Measurements from ENCODE around the gene TNRC6C.

Gene TNRC6C

GRCh38 chr17:78016852-78017251, 58.3 kb downstream of the TNRC6C start:
- no peak for DNase-seq

- DNase-seq = no peak
These were observed 61.0 kb downstream of the TNRC6C start for GRCh38 chr17:78019367-78019975.

GRCh38 chr17:78019976-78020716, 61.6 kb downstream of the TNRC6C start:
- DNase-seq = no peak

GRCh38 chr17:78020717-78021108, 62.2 kb downstream of the TNRC6C start:
- no peak for DNase-seq

- no peak for DNase-seq
These were observed 63.9 kb downstream of the TNRC6C start for GRCh38 chr17:78022425-78022824.

- no peak for DNase-seq
These were observed 64.5 kb downstream of the TNRC6C start for GRCh38 chr17:78023042-78023441.

- DNase-seq = no peak
These were observed 67.9 kb downstream of the TNRC6C start for GRCh38 chr17:78026381-78026780.

GRCh38 chr17:78027121-78027520, 68.6 kb downstream of the TNRC6C start:
- DNase-seq = no peak

- DNase-seq = no peak
These were observed 71.2 kb downstream of the TNRC6C start for GRCh38 chr17:78029697-78030096.

- DNase-seq = no peak
These were observed 72.9 kb downstream of the TNRC6C start for GRCh38 chr17:78031435-78031834.

- DNase-seq = no peak
These were observed 73.7 kb downstream of the TNRC6C start for GRCh38 chr17:78032166-78032565.

GRCh38 chr17:78034429-78035091, 76.1 kb downstream of the TNRC6C start:
- no peak for DNase-seq

- DNase-seq = no peak
These were observed 78.8 kb downstream of the TNRC6C start for GRCh38 chr17:78037280-78037679.

- DNase-seq = no peak
These were observed 80.3 kb downstream of the TNRC6C start for GRCh38 chr17:78038748-78039288.

GRCh38 chr17:78039581-78039980, 81.1 kb downstream of the TNRC6C start:
- DNase-seq = no peak

GRCh38 chr17:78040440-78041385, 82.2 kb downstream of the TNRC6C start:
- DNase-seq = peak; percentile 85

GRCh38 chr17:78041386-78042179, 83.1 kb downstream of the TNRC6C start:
- peak; percentile 72 for DNase-seq

GRCh38 chr17:78042542-78042941, 84.0 kb downstream of the TNRC6C start:
- DNase-seq = no peak

- no peak for DNase-seq
These were observed 84.5 kb downstream of the TNRC6C start for GRCh38 chr17:78043031-78043430.

- DNase-seq = no peak
These were observed 85.9 kb downstream of the TNRC6C start for GRCh38 chr17:78044280-78044835.

GRCh38 chr17:78045316-78045715, 86.8 kb downstream of the TNRC6C start:
- DNase-seq = no peak

- DNase-seq = no peak
These were observed 88.4 kb downstream of the TNRC6C start for GRCh38 chr17:78046923-78047322.
